Sigmoid colon (tissue), 4 donors: ENCODE results near the gene NEDD9.

Experiments
- EP300 ChIP-seq, 4 donors: sonication (generic); formaldehyde crosslinking; IDR thresholded peaks; one replicate each; pipeline ENCODE4 v1.6.1; 2017; ENCODE audit warnings: antibody characterized with exemption in 4 of 4
- POLR2A ChIP-seq, 2 donors: fragments of 450-650 bp; IDR thresholded peaks; one replicate each; pipeline ENCODE4 v1.6.1; 2016; ENCODE audit warnings: antibody characterized with exemption in 2 of 2, mild to moderate bottlenecking in 2 of 2, moderate library complexity in 2 of 2
- POLR2AphosphoS5 ChIP-seq, 4 donors: sonication (generic); formaldehyde crosslinking; IDR thresholded peaks; one replicate each; pipeline ENCODE4 v1.6.1; 2017; ENCODE audit warnings: antibody characterized with exemption in 4 of 4
- TF ChIP-seq, protein P1 (sequence below), 4 experiments: fragments of 450-650 bp in 3 of 4; fragments of 200-600 bp in 1 of 4; IDR thresholded peaks; one replicate each; pipeline ENCODE4 v1.5.1; 2016 to 2019; ENCODE audit warnings: antibody characterized with exemption in 4 of 4, mild to moderate bottlenecking in 3 of 4, moderate library complexity in 2 of 4

DNA sequence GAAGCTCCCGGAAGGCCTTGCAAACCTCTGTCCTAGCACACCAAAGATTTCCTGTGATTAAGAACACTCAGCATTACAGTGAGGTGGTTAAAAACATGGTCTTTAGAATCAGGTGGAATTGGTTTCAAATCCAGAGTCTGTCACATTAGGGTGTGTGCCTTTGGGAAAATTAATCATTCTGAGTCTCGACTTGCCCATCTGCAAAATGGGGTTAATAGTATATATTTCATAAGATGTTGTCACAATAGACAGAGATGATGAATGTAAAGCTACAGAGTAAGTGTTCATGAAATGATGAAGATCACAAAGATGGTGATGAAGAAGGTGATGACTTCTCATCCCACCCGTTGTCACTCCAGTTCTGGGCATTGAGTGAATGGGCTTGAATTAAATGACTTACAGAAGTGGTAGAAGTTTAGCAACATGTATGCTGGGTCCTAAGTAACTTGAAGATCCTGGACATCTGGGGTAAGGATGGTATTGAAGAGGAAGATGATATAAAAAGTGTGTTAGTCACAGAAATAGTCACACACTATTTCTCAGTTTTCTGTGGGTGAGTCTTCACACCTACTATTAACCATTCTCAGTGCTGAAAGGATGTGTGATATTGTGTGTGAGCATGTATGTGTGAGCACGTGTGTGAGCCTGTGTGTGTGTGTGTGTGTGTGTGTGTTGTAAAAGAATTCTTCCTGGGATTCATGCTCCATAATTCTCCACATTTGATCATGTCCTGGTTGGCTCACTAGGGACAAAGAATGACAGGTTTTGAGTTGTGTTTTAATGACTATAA lies 28.0 kb upstream of the NEDD9 start:
- TF ChIP-seq POLR2A (IDR thresholded peaks at IDR 0.05) (no peak), POLR2AphosphoS5 (IDR thresholded peaks at IDR 0.05) (no peak), EP300 (IDR thresholded peaks at IDR 0.05) (no peak)
- TF ChIP-seq, protein P1, sequence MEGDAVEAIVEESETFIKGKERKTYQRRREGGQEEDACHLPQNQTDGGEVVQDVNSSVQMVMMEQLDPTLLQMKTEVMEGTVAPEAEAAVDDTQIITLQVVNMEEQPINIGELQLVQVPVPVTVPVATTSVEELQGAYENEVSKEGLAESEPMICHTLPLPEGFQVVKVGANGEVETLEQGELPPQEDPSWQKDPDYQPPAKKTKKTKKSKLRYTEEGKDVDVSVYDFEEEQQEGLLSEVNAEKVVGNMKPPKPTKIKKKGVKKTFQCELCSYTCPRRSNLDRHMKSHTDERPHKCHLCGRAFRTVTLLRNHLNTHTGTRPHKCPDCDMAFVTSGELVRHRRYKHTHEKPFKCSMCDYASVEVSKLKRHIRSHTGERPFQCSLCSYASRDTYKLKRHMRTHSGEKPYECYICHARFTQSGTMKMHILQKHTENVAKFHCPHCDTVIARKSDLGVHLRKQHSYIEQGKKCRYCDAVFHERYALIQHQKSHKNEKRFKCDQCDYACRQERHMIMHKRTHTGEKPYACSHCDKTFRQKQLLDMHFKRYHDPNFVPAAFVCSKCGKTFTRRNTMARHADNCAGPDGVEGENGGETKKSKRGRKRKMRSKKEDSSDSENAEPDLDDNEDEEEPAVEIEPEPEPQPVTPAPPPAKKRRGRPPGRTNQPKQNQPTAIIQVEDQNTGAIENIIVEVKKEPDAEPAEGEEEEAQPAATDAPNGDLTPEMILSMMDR (IDR thresholded peaks at IDR 0.05), result no peak
